K562 (cell line): ENCODE measurements around the gene DYNC2LI1. TPM values are rescaled to one million over a fixed set of nuclear protein-coding genes. Genes with fewer than 3 reads are reported as not detected.

ENCODE experiments used
- CBFA2T2 ChIP-seq: fragments of 450-650 bp; conservative IDR thresholded peaks from 2 replicates; pipeline ENCODE4 v1.6.1; 2017; ENCODE audit warnings: mild to moderate bottlenecking
- CCAR2 ChIP-seq: fragments of 200-400 bp; formaldehyde crosslinking; IDR thresholded peaks from 2 replicates; pipeline ENCODE4 v1.6.1; 2017; ENCODE audit warnings: mild to moderate bottlenecking, low read depth, low read length
- EWSR1 ChIP-seq: fragments of 450-650 bp; IDR thresholded peaks from 2 replicates; pipeline ENCODE4 v1.6.1; 2018; ENCODE audit warnings: borderline replicate concordance, mild to moderate bottlenecking, low read depth, moderate library complexity; ENCODE audit not compliant: partially characterized antibody
- KLF6 ChIP-seq: fragments of 250-450 bp; sonication (Bioruptor Pico); IDR thresholded peaks from 2 replicates; pipeline ENCODE4 v1.4.0; 2020; ENCODE audit warnings: mild to moderate bottlenecking, moderate library complexity, borderline replicate concordance
- MTF1 ChIP-seq: fragments of 250-450 bp; sonication (Bioruptor Pico); IDR thresholded peaks from 2 replicates; pipeline ENCODE4 v1.9.0; 2021; ENCODE audit warnings: moderate library complexity, mild to moderate bottlenecking, inconsistent platforms, borderline replicate concordance
- RBM15 ChIP-seq: fragments of 200-400 bp; formaldehyde crosslinking; IDR thresholded peaks from 2 replicates; pipeline ENCODE4 v1.6.1; 2018; ENCODE audit warnings: mild to moderate bottlenecking, low read length, moderate library complexity; ENCODE audit not compliant: insufficient read depth
- SMARCA5 ChIP-seq: fragments of 450-650 bp; IDR thresholded peaks from 2 replicates; pipeline ENCODE4 v1.6.1; 2016
- SOX6 ChIP-seq: fragments of 450-650 bp; IDR thresholded peaks from 2 replicates; pipeline ENCODE4 v1.6.1; 2014; ENCODE audit warnings: mild to moderate bottlenecking
- SP1 ChIP-seq: sonication (generic); formaldehyde crosslinking; IDR thresholded peaks from 2 replicates; pipeline ENCODE4 v1.8.1; 2022; ENCODE audit warnings: mild to moderate bottlenecking, missing genetic modification reagents
- STAT5A ChIP-seq: IDR thresholded peaks from 2 replicates; pipeline ENCODE4 v1.6.1; 2012; ENCODE audit warnings: low read length, inconsistent platforms, borderline replicate concordance
- TRIM24 ChIP-seq, 2 experiments: fragments of 450-650 bp; IDR thresholded peaks; 2 replicates each; pipeline ENCODE4 v1.6.1; 2016
- U2AF1 ChIP-seq: fragments of 200-400 bp; formaldehyde crosslinking; optimal IDR thresholded peaks from 2 replicates; pipeline ENCODE3; 2017; ENCODE audit warnings: mild to moderate bottlenecking, low read depth, low read length, moderate library complexity
- YBX1 ChIP-seq: fragments of 450-650 bp; IDR thresholded peaks from 2 replicates; pipeline ENCODE4 v1.7.1; 2016; ENCODE audit warnings: mild to moderate bottlenecking
- ZNF217 ChIP-seq: sonication (generic); formaldehyde crosslinking; IDR thresholded peaks from 2 replicates; pipeline ENCODE4 v1.8.0; 2022; ENCODE audit warnings: mild to moderate bottlenecking, missing genetic modification reagents
- ZNF445 ChIP-seq: fragments of 250-450 bp; sonication (Bioruptor Pico); IDR thresholded peaks from 2 replicates; pipeline ENCODE4 v1.4.0; 2020; ENCODE audit warnings: low read depth, mild to moderate bottlenecking, moderate library complexity
- ZNF507 ChIP-seq: conservative IDR thresholded peaks from 2 replicates; pipeline ENCODE4 v1.6.1; 2017; ENCODE audit warnings: missing genetic modification characterization, missing compliant biosample characterization
- ZNF699 ChIP-seq: fragments of 250-450 bp; sonication (Bioruptor Pico); IDR thresholded peaks from 2 replicates; pipeline ENCODE4 v1.8.0; 2021; ENCODE audit warnings: mild to moderate bottlenecking, moderate library complexity; ENCODE audit not compliant: insufficient replicate concordance
- ZNF764 ChIP-seq: fragments of 250-450 bp; sonication (Bioruptor Pico); IDR thresholded peaks from 2 replicates; pipeline ENCODE4 v1.4.0; 2020; ENCODE audit warnings: low read depth, mild to moderate bottlenecking, moderate library complexity
- ZSCAN32 ChIP-seq: fragments of 450-650 bp; formaldehyde crosslinking; IDR thresholded peaks from 2 replicates; pipeline ENCODE4 v1.4.0; 2020; ENCODE audit warnings: mild to moderate bottlenecking, moderate library complexity
- polyA plus RNA-seq, 8 experiments: library from polyadenylated mRNA; depleted of rRNA in 4 of 8; stranded (reverse) in 5 of 8; unstranded in 3 of 8; fragments of >200 nt; fragmentation: Nextera tagmentation in 2 of 8; fragmentation: Illumina TruSeq in 1 of 8; extraction: Ambion mirVana in 2 of 8; extraction: Trizol in 1 of 8; gene quantifications; 2 replicates each; pipeline versions ENCODE4 v1.2.1 to v1.2.3, GENCODE V29; 2011 to 2014; ENCODE audit warnings: inconsistent platforms in 1 of 8, missing spikeins in 1 of 8
- total RNA-seq, 7 experiments: library from RNA; depleted of rRNA in 6 of 7; stranded (reverse); fragments of >200 nt in 6 of 7; fragmentation: Illumina TruSeq in 2 of 7; extraction: Trizol in 2 of 7; gene quantifications; 2 replicates each; pipeline versions ENCODE4 v1.2.1 to v1.2.3, GENCODE V29; 2011 to 2021; ENCODE audit warnings: low replicate concordance in 1 of 7
- TF ChIP-seq, protein P1 (sequence below): sonication (generic); formaldehyde crosslinking; IDR thresholded peaks from 2 replicates; pipeline ENCODE4 v1.8.0; 2022; ENCODE audit warnings: missing genetic modification reagents, mild to moderate bottlenecking, moderate library complexity, borderline replicate concordance
- TF ChIP-seq, protein P2 (sequence below): fragments of 250-450 bp; sonication (Bioruptor Pico); IDR thresholded peaks from 2 replicates; pipeline ENCODE4 v1.5.0; 2021
- TF ChIP-seq, protein P3 (sequence below): fragments of 250-450 bp; sonication (Bioruptor Pico); IDR thresholded peaks from 2 replicates; pipeline ENCODE4 v1.8.0; 2022; ENCODE audit warnings: moderate library complexity, mild to moderate bottlenecking, inconsistent platforms
- TF ChIP-seq, protein P4 (sequence below), 2 experiments: fragments of 450-650 bp; IDR thresholded peaks; 2 replicates each; pipeline ENCODE4 v1.6.1; 2016

Gene DYNC2LI1
- total and polyA plus RNA-seq, 9 of the 15 experiments (the other 6 are each of a cell fraction or from before 2014, with no cell fraction given), result 12.5 to 42.2 (median 25.8) TPM

DNA sequence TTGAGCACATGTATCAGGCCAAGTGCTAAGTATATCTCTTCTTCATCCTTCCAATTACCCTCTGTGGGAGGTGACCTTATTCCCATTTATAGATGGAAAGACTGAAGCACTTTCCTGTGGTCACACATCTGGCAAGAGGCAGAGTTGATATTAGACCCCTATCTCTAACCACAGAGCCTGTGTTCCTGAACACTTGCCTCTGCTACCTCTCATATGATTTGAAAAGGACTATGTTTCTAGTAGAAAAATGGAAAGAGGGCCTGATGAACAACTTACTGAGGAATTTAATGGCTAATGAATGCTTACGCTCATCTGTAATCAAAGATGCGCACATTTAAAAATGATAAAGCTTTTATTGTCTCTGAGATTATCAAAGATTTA lies 46.2 kb upstream of the DYNC2LI1 start (continued):
- TF ChIP-seq U2AF1, result no peak
- TF ChIP-seq, protein P1, sequence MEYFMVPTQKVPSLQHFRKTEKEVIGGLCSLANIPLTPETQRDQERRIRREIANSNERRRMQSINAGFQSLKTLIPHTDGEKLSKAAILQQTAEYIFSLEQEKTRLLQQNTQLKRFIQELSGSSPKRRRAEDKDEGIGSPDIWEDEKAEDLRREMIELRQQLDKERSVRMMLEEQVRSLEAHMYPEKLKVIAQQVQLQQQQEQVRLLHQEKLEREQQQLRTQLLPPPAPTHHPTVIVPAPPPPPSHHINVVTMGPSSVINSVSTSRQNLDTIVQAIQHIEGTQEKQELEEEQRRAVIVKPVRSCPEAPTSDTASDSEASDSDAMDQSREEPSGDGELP (CRISPR knock-in tag), result no peak
- TF ChIP-seq, protein P2, sequence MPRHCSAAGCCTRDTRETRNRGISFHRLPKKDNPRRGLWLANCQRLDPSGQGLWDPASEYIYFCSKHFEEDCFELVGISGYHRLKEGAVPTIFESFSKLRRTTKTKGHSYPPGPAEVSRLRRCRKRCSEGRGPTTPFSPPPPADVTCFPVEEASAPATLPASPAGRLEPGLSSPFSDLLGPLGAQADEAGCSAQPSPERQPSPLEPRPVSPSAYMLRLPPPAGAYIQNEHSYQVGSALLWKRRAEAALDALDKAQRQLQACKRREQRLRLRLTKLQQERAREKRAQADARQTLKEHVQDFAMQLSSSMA, result no peak
- TF ChIP-seq ZNF699 (CRISPR knock-in tag), result no peak
- TF ChIP-seq, protein P3, sequence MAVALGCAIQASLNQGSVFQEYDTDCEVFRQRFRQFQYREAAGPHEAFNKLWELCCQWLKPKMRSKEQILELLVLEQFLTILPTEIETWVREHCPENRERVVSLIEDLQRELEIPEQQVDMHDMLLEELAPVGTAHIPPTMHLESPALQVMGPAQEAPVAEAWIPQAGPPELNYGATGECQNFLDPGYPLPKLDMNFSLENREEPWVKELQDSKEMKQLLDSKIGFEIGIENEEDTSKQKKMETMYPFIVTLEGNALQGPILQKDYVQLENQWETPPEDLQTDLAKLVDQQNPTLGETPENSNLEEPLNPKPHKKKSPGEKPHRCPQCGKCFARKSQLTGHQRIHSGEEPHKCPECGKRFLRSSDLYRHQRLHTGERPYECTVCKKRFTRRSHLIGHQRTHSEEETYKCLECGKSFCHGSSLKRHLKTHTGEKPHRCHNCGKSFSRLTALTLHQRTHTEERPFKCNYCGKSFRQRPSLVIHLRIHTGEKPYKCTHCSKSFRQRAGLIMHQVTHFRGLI (CRISPR knock-in tag), result no peak
- no peak for TF ChIP-seq SMARCA5
- no peak for TF ChIP-seq YBX1
- no peak for TF ChIP-seq EWSR1
- TF ChIP-seq ZNF507 (tag), result no peak
- TF ChIP-seq, protein P4, sequence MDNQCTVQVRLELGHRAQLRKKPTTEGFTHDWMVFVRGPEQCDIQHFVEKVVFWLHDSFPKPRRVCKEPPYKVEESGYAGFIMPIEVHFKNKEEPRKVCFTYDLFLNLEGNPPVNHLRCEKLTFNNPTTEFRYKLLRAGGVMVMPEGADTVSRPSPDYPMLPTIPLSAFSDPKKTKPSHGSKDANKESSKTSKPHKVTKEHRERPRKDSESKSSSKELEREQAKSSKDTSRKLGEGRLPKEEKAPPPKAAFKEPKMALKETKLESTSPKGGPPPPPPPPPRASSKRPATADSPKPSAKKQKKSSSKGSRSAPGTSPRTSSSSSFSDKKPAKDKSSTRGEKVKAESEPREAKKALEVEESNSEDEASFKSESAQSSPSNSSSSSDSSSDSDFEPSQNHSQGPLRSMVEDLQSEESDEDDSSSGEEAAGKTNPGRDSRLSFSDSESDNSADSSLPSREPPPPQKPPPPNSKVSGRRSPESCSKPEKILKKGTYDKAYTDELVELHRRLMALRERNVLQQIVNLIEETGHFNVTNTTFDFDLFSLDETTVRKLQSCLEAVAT (IDR thresholded peaks at IDR 0.05), result 0 out of 4 replicates have a peak, but pooled peaks of 1 of the 2 experiments have one; percentile 17
- TF ChIP-seq TRIM24 (IDR thresholded peaks at IDR 0.05), result peak; percentile 70 to 87; a peak in 3 of 4 replicates
- TF ChIP-seq CBFA2T2, result peak; percentile 66
- TF ChIP-seq MTF1 (CRISPR knock-in tag), result no peak
- no peak for TF ChIP-seq SP1
- TF ChIP-seq RBM15, result no peak
- peak; percentile 16; the same call in 1 of the 2 replicates for TF ChIP-seq SOX6
- TF ChIP-seq CCAR2, result no peak
- TF ChIP-seq ZNF445 (CRISPR knock-in tag), result no peak
- TF ChIP-seq KLF6, result no peak
- TF ChIP-seq ZNF764 (CRISPR knock-in tag), result no peak
- no peak for TF ChIP-seq ZSCAN32 (CRISPR knock-in tag)
- TF ChIP-seq STAT5A, result 0 out of 2 replicates have a peak, but pooled peaks have one; percentile 26
- TF ChIP-seq ZNF217, result no peak
- TF ChIP-seq, all 486 proteins: peak for 17
